Stimulated activated CD8-positive, alpha-beta memory T cell treated with anti-CD3 and anti-CD28 coated beads, Interleukin-15, amount 100 ng/mL, for 24 hours (primary cell): ENCODE results near the gene PGD.
"Not testable (repeated sequence)": the region's sequence is repeated elsewhere in the genome, so short reads cannot be mapped to it uniquely, and the experiment has no call there.

Experiments used
- DNase-seq: peaks from one replicate; pipeline ENCODE4 v3.0.0-alpha.2; 2020; ENCODE audit warnings: low read depth

PGD gene

DNA sequence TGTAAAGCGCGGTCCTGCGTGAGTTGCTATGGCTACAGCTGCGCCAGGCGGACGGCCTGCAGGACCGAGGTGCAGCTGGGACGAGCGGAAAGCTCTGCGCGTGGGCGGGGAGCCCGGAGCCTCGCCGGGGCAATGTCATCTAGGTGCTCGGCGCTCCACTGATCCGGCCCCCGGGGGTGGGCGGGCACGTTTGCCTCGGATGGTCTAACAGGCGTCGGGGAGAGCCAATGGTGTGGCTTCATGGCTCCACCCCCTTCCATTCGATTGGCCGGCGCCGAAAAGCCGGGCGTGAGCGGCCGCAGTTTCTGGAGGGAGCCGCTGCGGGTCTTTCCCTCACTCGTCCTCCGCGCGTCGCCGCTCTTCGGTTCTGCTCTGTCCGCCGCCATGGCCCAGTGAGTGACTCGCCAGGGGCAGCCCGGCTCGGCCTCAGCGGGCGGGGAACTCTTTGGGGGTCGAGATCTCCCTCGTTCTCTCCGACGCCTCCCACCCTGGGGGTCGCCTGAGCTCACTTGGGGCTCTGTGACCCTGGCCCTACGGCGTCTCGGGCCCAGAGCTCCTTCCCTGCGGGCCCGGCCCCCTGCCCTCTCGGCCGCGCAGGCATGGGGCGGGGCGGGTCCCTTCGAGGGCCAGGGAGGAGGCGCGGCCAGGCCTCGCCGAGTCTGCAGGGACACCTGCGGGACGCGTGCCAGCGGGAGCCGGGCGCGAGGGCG, at the start of gene PGD:
PGD (plus strand) TSS at position 331 of the 710 bp plus-strand sequence; CDS start at position 385, 54 bp downstream.
- DNase-seq = peak; percentile 91

DNA sequence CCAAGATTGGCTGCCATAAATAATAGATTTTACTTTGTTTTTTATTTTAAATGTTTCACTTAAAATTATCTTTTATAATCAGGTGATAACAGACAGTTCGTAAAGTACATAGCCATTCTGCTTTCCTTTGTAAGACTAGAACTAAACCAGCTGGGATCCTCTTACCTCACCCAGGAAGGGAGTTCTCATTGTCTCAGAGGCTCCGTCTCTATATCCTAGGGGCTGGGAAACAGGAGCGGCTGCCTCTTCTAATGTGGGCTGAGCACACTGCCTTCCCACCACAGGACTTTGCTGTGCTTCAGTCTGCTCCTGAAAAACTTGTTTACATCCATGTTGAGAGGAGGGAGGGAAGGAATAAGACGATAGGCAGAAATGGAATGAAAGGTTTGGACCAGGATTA, 45.6 kb upstream of the PGD start:
- no peak for DNase-seq

DNA sequence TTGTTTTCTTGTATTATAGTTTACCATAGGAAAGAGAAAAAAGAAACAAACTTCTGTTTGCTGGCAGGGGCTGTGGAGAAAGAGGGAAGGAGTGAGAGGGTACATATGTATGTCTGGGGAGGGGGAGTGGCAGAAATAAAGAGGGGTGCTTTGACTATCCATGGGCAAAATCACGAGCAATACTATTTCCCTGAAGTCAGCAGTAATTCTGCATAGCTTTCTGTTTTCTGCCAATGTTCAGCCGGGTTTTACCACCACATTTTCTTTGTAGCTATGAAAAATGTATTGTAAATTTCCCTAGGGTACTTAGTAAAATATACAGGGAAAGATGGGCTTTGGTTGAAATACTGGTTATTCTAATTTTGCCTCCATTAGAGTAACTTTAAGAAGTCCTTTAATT, 45.2 kb upstream of the PGD start:
- no peak for DNase-seq

DNA sequence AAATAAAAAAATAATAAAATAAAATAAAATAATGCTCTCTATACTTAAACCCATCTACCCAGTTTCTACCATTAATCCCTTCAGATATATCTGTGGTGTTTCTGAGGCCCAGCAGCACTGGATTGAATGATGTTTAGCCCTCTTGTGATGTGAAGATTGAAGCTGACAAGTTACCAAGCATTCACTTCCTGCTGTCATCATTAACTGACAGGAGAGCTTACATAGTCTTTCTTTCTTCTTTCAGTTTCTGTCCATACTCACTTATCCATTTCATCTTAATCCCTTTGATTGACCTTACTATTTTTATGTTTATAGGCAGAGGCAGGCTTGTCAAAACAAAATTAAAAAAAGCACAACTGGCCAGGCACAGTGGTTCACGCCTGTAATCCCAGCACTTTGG, 38.8 kb upstream of the PGD start:
- no peak for DNase-seq

DNA sequence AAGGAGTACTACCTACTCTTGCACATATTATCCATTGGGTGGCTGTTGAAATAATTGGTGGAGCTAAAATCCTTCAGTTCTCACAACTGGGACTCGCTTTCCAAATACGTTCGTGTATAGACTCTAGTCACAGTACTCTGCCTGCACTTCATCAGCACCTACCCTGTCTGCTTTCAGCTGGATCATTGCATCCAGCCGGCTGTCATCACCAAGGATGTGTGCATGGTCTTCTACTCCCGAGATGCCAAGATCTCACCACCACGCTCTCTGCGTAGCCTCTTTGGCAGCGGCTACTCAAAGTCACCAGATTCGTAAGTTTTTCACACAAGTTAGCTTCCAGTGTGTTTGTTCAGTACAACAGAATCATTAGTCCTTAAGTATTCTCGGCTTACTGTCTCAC, 37.3 kb upstream of the PGD start:
- no peak for DNase-seq

DNA sequence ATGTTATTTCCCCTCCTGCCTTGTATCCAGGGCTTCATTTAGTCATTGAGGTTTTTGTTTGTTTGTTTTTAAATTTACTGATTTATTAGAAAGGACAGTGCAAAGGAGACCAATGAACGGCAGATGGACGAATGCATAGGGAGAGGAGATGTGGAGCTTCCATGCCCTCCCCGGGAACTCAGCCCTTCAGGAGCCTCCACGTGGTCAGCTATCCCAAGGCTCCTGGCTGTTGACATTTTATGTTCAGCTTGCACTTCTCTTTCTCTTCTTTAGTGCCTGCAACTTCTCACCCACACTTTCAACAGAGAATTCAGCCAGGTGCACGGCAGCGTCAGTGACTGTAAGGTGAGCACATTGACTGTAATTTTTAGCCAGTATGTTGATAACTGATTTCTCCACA, 30.7 kb upstream of the PGD start:
- no peak for DNase-seq

DNA sequence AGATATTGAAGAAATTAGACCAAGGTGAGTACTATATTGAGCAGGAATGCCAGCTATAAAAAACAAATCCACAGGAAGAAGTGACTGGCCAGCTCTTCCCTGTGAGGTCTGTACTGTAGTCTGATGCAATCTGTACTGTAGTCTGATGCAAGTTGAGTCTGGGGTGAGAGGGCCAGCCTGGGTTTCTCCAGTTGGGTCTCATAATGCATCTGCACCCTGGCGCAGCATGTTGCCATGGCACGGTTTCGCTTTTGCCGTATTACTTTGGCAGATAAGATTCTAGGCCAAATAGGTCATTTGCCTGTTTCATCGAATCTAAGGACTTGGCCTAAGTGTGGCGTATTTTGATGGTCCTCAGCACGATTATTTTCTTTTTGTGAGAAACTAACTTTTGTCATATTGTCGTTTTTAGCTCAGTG, 24.4 kb upstream of the PGD start:
- no peak for DNase-seq

DNA sequence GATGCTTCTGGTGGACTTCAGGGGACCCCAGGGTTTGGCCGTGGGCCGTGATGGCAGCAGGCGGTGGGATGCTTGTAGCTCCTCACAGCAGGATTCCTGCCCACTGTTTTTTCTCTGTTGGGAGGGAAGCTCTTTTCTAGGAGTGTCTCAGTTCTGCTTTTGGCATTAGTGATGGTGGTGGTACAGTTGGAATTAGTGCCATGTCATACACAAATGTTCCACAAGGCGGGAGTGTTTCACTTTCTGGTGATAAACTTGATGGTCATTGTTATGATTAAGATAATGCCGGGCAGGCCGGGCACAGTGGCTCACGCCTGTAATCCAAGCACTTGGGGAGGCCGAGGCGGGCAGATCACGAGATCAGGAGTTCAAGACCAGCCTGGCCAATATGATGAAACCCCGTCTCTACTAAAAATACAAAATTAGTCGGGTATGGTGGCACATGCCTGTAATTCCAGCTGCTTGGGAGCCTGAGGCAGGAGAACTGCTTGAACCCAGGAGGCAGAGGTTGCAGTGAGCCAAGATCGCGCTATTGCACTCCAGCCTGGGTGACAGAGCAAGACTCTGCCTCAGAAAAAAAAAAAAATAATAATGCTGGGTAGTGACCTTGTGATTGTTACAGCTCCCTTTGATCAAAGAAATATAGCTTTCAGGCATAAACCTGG, 21.4 kb upstream of the PGD start:
- DNase-seq = not testable (repeated sequence)

DNA sequence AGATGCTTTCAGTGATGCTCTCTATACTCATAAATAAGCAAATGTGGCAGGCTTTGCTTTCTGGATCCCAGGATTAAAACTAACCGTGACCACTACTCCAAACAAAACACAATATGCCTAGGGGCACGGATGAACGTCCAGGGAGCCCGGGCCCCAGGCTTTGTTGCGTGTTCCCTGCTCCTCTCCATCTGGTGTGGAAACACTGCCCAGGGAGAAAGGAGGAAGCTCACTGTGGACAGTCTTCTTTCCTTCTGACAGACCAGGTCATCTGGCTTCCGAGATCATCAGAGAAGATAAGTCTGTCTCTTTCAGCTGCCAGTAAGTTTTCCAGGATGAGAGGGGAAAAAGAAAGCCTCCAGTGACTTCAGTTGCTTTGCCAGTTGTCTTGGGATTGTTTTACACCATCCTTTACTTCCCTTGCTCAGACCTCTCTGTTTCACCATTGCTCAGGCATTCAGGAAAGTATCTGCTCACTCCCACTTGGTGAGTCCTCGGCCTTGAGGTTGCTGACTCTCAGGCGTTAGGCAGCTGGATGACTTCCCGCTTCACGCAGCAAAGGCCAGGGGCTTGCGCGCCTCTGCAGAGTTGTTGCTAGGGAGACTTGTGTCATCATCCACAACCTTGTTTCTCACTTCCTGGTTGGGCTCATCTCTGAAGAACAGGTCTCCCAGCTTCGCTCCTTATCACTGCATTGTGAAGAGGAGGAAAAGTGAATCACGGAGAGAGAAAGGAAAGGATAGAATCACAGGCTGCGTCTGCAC, 20.6 kb upstream of the PGD start:
- no peak for DNase-seq

DNA sequence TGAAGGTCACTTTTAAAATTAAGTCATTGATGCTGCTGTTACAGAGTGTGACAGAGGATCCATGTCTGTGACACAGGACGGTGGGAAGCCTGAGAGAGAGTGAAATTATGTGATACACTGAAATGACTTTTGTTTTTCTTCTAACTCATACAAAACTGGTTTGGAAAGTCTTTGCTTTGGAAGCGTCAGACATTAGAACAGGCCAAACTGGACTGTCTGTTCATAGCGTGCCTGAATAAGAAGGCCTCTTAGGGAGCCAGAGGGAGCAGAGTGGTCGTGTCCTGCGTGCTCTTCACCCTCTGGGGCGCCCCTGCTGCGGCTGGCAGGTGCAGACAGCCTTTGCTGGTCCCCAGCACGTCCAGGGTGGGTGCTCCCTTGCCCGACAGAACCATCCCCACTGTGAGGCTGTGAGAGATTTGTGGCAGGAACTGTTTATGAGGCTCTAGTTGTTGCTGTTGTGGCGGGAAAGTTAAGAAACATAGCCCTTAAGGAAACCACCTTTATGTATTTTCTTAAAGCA, 19.7 kb upstream of the PGD start:
- no peak for DNase-seq

DNA sequence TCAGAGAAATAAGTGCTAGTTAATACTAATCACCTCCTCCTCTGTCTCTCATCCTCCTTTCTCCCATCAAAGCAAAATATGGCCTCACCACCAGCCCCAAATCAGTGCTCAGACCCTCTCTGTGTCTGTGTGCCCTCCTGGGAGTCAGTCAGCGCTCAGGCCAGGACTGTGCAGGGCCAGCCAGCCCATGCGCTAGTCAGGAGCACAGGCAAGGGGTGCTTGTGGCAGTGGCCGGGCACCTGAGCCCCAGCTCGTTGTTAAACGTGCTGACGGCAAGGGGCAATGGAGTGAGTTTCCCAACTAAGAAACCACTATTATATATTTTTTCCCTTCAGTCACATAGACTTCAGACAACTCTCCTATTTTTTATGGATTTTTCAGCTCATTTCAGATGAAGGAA, 19.2 kb upstream of the PGD start:
- DNase-seq = no peak

DNA sequence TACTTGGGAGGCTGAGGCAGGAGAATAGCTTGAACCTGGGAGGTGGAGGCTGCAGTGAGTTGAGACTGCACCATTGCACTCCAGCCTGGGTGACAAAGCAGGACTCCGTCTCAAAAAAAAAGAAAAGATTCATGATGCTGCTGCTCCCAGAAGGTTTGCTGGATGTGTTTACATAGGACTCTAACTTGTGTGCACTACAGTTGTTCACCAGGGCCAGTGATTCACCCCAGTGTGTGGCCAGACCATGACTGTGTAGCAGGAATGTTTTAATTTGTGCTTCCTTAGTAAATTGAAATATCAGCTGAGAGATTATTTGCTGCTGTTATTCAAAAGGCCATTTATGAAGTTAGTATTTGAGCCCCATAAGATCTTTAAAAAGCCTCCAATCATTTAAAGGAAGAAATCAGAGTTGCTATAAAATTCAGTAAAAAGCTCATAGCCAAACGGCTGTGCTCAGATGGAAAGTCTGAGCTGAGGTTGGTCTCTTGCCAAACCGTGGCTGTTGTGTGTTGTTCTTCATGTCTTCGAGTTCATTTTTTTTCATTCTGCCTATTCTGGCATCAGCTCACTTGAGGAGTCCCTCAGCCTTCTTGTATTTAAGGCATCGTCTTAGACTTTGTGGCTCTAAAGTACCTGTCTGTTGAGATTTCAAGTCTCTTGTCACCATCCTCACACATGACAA, 18.1 kb upstream of the PGD start:
- DNase-seq = no peak

DNA sequence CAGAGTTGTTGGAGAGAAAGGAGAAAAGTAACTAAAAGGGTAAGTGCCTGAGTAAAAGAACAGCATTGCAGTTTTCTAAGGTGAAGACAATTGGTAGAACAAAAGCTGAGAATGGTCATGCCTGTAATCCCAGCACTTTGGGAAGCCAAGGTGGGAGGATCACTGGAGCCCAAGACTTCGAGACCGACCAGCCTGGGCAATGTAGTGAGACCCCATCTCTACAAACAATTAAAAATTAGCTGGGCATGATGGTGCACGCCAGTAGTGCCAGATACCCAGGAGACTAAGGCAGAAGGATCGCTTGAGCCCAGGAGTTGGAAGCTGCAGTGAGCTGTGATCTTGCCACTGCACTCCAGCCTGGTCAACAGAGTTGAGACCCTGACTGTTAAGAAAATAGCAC, 15.2 kb upstream of the PGD start:
- DNase-seq = no peak

DNA sequence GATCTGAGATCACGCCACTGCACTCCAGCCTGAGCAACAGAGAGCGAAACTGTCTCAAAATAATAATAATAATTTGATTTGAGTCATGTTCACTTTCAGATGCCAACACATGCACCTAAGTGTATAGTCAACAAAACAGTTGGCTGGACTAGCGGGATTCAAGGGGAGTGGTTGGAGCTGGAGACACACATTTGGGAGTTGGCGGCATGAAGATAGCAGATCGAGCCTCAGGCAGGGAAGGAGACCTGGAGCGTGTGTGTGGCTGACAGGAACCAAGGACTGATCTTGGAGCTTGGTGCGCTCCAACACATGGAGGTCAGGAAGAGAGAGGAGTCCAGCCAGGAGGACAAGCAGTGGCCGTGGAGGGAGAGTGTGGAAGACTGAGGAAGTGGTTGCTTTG, 14.6 kb upstream of the PGD start:
- no peak for DNase-seq

DNA sequence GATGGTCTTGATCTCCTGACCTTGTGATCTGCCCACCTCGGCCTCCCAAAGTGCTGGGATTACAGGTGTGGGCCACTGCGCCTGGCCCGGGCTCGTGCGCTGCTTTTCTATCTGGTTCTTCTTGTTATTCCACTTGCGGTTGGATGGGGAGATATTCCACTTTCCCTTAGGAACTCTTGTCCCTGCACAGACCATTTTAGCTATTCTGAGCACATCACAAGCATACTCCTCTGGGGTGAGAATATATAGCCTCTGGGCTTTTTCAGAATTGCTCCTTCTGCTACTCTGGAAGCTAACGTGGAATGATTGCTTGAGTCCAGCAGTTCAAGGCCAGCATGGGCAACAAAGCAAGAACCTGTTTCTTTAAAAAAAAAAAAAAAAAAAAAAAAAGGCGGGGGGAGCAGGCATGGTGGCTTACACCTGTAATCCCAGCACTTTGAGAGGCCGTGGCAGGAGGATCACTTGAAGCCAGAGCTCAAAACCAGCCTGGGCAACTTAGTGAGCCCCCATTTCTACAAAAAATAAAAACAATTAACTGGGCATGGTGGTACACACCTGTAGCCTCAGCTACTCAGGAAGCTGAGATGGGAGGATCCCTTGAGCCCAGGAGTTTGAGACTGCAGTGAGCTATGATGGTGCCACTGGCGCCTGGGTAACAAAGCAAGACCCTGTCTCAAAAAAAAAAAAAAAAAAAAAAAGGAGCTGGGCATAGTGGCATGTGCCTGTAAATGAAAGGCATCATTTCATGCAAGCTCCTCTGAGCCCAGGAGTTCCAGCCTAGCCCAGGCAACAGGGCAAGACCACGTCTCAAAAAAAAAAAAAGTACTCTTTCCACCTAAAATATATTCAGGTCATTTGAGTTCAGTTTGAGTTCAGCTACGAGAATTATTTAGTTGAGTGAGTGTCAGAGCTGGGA, 11.8 kb upstream of the PGD start:
- DNase-seq = no peak

DNA sequence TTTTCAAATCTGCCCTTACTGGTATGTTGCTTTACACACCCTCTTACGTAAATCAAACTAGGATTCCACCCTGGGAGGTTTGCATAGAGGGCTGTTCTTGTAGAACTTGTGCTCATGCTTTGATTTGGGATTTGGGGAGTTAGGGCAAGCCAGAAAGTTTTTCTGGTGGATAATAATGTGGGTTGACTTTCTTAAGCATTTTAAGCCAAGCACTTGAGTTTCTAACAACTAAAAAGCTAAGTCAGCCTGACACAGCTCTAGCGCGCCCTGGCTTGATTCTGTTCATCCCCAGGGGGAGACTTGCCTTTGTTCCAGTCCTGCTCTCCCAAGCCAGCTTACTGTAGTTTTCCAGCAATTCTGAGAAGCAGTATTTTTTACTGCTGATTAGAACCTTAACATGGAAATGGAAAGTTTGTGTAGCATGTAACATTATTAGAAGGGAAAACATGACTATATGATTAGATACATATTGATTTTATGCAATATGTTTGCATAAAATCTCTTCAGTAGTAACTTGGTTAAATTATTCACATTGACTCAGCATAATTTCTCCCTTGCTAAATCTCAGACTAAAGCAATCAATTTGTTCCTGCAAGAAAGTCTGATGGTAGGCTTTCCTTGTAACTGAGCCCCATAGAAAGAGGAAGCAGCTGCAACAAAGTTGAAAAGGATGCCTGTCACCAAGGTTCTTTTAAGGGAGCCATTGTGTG, 11.0 kb upstream of the PGD start:
- no peak for DNase-seq

DNA sequence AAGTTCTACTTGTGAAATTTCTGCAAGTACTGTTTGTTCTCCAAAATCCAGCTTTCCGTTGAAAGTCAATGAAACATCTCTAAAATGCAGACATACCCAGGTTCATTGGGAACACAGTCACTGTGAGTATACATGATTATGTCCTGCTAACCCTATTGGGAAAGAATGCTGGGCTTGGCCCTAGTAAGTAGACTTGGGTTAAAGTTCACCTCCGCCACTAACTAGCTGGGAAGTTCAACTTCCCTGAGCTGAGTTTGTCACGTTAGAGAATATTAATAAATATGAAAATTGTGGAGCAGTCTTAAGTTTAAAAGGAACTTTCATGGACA, 10.5 kb upstream of the PGD start:
- no peak for DNase-seq

DNA sequence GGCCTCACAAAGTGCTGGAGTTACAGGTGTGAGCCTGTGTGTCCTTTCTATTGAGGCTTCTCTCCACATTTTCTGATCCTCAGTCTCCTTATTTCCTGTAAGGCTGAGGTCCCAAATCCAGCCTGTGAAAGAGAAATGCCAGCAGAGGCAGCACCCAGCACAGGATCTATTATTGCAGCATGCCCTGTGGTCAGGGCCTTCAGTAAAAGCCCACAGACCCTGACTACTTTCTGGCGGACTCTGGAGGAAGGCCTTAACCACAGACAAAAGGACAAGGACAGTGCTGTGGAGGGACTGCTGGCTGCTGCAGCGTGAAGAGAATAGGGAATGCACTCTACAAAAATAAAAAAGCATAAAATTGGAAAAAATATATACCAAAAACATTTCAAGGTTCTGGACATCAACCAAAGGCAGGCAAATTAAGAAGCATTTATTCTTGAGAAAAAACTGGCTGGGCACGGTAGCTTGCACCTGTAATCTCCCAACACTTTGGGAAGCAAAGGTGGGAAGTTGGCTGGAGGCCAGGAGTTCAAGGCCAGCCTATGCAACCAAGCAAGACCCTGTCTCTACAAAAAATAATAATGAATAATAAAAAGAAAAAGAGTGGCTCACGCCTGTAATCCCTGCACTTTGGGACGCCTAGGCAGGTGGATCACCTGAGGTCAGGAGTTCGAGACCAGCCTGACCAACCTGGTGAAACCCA, 9.4 kb upstream of the PGD start:
- no peak for DNase-seq

DNA sequence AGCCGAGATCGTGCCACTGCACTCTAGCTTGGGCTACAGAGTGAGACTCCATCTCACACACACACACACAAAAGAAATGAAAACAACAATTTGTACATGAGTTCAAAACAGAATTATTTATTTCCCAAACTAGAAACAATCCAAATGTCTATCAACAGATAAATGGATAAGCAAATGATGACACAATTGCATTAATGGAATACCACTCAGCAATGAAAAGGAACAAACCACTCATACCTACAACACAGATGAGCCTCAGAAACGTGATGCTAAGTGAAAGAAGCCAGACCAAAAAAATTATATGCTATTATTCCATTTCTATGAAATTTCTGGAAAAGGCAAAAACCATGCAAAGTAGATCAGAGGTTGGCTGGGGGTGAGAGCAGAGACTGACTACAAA, 2.0 kb upstream of the PGD start:
- no peak for DNase-seq

DNA sequence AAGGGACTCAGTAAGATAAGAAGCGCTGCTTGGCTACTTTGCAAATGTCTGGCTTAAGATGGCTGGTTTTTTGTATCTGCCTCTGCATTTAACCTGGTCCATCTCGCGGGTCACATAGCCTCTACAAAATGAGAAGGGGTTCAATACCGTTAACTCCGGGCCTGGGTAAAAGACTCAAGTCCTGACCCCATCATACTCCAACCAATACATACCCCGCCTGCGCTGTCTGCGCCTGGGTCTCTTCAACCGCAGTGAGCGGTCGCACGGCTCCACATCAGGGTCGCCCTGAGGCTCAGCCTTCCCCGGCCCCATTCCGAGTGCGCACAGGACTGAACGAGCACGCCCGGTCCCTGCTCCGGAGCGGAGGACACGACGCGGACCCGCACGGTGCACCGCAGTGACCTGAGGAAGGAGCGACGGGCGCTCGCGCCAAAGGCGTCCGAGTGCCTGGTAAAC, 558 bp upstream of the PGD start:
- DNase-seq = no peak
